IMR-90 (cell line): ENCODE measurements around the gene MRPS18A. TPM values are rescaled to one million over a fixed set of nuclear protein-coding genes. Genes with fewer than 3 reads are reported as not detected.

Source experiments
- CTCF ChIP-seq: conservative IDR thresholded peaks from 2 replicates; pipeline ENCODE4 v1.5.1; 2012; ENCODE audit warnings: mild to moderate bottlenecking, low read depth, low read length, improper control_type of control experiment
- MAZ ChIP-seq: IDR thresholded peaks from 2 replicates; pipeline ENCODE4 v1.6.1; 2012; ENCODE audit warnings: low read depth, mild to moderate bottlenecking, low read length, improper control_type of control experiment, moderate library complexity, borderline replicate concordance
- polyA plus RNA-seq, 3 experiments: library from polyadenylated mRNA; depleted of rRNA; stranded (reverse); fragments of >200 nt; gene quantifications; 2 replicates each; pipeline ENCODE4 v1.2.3, GENCODE V29; 2012; ENCODE audit warnings: low replicate concordance in 1 of 3
- total RNA-seq: library from RNA; depleted of rRNA; stranded (reverse); fragments of >200 nt; gene quantifications from 2 replicates; pipeline ENCODE4 v1.2.3, GENCODE V29; 2012

Gene MRPS18A
- total and polyA plus RNA-seq, 2 of the 4 experiments (the other 2 are of a cell fraction): 47.0 to 56.6 TPM

GRCh38 chr6:43724914-43725642 lies 37.5 kb upstream of the MRPS18A start (continued):
- TF ChIP-seq CTCF (no peak), MAZ (peak; percentile 65; the same call in 1 of the 2 replicates)
